Eye (tissue), 1 donor: ENCODE measurements around the gene CTXND2.
"Not testable (repeated sequence)": the region's sequence is repeated elsewhere in the genome, so short reads cannot be mapped to it uniquely, and the experiment has no call there.

Source experiments
- DNase-seq: peaks from one replicate; pipeline ENCODE4 v3.0.0-alpha.2; 2015

The CTXND2 gene

DNA sequence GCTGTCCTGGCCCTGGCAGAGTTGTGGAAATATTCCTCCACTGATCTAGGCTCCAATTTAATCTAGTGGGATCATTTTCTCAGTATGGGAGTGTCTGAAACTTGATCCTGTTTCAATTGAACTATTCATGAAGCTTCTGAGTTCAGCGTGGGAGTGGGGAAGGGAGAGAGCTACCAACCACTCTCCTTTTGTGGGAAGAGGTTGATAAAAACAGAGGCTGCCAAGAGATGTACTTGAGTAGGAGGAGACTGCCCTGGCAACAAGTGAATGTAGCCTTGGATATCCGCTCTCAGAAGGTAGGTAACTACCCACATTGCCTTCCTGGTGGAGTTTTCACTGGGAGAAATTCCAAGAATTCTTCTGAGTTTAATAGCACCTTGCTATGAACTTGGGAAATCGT lies at the start of gene CTXND2:
Gene CTXND2, plus strand, starts transcription at position 119 of the 400 bp plus-strand sequence. CDS start 25,179 bp downstream, outside the sequence.
- no peak for DNase-seq

DNA sequence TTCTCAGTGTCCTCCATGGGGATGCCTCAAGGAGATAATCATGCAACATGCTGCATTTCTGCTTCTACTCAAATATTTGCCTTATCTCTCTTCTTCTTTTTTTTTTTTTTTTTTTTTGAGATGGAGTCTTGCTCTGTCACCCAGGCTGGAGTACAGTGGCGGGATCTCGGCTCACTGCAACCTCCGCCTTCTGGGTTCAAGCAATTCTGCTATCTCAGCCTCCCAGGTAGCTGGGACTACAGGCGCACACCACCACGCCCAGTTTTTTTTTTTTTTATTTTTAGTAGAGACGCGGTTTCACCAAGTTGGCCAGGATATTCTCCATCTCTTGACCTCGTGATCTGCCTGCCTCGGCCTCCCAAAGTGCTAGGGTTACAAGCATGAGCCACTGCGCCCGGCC lies 46.1 kb upstream of the CTXND2 start:
- DNase-seq, result not testable (repeated sequence)

DNA sequence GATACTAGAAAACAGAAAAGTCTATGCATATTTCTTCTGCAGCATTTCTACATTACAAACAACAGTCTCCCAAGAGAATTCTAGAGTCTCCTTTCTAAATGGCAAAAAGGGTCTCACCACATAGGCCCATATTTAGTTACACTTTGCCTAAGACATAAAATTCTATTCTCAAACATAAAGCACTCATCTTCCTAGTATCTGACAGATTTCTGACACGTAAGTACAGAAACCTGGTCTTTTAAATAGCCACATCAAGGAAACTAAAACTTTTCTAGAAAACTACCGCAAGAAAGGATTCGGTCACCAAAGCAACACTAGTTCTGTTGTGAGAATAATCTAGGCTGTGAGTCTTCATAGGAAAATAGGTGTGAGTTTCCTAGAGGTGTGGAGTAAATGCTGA lies 45.3 kb upstream of the CTXND2 start:
- no peak for DNase-seq

DNA sequence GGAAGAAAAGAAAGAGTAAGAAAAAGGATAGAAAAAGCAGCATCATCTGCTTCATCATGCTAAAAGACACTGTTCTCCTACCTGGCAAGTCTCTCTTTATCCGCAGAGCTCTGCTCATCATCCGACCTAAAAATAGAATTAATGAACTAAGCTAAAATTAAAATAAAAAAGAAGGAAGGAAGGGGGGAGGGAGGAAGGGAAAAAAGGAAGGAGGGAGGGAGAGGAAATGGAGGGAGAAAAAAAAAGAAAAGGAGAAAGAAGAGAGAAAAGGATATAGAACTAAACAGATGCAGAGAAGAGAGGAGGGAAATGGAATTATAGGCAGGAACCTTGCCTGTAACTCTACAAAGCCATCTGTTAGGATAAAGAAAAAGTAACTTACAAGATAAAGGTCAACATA lies 44.6 kb upstream of the CTXND2 start:
- no peak for DNase-seq

DNA sequence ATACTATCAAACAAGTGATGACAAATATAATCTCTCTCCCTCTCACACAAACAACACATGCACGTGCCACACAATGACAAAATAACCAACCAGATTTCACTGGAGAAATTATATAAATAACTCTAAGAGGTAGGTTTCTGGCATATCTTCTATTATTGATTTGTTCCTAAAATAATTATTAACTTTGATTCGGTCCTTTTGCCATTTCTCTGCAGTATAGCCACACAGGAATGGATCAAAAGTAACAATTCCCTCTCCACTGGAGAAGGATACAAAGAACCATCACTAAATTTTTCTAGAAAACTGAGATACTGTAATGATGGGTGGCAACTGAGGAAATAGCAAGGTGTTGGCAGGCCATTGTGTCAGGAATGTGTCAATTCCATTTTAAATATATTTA lies 44.0 kb upstream of the CTXND2 start:
- DNase-seq, result no peak

DNA sequence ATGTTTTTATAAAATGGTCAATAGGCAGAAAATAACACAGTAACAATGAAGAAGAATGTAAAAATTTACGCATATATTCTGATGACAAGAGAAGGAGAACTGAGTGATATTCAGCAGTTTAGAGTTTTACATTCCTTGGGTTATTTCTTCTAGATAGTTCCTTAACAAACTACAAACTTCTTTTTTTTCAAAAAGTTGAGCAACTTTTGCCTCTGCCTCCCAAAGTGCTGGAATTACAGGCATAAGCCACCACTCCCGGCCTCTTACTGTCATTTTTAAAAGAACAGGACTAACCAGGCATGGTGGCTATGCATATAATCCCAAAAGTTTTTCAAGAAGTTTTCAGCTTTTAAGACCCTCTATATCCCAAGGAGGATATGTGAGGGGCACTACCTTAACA lies 43.5 kb upstream of the CTXND2 start:
- no peak for DNase-seq

DNA sequence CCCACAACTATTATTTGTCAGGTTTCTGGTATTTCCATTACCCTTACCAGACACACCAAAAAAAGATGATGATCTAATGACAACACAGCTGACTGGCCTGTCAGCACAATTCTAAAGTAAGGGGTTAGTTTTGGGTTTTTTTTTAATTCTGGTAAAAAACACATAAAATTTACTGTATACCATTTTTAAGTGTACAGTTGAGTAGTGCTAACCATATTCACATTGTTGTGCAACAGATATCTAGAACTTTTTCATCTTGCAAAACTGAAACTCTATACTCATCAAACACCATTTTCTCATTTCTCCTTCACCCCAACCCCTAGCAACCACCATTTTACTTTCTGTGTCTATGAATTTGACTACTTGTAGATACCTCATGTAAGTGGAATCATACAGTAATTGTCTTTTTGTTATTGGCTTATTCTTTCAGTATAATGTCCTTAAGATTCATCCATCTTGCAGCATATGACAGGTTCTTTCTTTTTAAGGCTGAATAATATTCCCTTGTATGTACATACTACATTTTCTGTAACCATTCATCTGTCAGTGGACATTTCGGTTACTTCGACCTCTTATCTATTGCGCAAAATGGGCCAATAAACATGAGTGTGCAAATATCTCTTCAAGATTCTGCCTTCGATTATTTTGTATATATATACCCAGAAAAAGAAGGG lies 40.3 kb upstream of the CTXND2 start:
- no peak for DNase-seq

DNA sequence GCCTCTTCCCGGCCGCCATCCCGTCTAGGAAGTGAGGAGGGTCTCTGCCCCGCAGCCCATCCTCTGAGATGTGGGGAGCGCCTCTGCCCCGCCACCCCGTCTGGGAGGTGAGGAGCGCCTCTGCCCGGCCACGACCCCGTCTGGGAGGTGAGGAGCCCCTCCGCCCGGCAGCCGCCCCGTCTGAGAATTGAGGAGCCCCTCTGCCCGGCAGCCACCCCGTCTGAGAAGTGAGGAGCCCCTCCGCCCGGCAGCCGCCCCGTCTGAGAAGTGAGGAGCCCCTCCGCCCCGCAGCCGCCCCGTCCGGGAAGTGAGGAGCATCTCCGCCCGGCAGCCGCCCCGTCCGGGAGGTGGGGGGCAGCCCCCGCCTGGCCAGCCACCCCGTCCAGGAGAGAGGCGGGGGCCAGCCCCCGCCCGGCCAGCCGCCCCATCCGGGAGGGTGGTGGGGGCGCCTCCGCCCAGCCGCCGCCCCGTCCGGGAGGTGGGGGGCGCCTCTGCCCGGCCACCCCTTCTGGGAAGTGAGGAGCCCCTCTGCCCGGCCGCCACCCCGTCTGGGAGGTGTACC lies 36.1 kb upstream of the CTXND2 start:
- DNase-seq, result not testable (repeated sequence)

DNA sequence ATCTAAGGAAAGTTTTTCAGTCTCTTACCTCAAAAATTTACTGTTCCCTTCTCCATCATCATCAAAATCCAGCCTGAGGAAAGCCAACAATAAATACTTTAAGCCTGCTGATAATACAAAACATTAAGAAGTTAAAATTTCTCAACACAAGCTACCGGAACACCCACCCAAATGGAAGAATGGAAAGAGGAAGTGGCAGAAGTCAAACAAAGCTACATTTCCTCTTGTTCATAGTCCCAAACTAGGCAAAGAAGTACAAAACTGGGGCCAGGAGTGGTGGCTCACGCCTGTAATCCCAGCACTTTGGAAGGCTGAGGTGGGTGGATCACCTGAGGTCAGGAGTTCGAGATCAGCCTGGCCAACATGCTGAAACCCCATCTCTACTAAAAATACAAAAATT lies 34.2 kb upstream of the CTXND2 start:
- DNase-seq, result not testable (repeated sequence)

DNA sequence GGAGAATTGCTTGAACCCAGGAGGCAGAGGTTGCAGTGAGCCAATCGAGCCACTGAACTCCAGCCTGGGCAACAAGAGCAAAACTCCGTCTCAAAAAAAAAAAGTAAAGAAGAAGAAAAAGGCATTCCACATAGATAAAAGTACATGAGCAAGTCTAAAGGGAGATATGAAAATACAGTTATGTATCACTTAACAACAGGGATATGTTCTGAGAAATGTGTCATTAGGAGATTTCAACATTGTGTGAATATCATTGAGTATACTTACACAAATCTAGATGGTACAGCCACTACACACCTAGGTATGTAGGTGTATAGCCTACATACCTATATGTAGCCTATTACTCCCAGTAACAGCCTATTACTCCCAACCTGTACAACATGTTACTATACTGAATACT lies 23.2 kb upstream of the CTXND2 start:
- no peak for DNase-seq

DNA sequence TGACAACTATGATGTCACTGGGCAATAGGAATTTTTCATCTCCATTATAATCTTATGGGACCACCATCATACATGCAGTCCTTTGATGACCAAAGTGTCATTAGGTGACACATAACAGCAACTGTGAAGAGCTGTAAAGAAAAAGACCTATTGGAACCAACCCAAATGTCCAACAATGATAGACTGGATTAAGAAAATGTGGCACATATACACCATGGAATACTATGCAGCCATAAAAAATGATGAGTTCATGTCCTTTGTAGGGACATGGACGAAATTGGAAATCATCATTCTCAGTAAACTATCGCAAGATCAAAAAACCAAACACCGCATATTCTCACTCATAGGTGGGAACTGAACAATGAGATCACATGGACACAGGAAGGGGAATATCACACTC lies 22.7 kb upstream of the CTXND2 start:
- not testable (repeated sequence) for DNase-seq

DNA sequence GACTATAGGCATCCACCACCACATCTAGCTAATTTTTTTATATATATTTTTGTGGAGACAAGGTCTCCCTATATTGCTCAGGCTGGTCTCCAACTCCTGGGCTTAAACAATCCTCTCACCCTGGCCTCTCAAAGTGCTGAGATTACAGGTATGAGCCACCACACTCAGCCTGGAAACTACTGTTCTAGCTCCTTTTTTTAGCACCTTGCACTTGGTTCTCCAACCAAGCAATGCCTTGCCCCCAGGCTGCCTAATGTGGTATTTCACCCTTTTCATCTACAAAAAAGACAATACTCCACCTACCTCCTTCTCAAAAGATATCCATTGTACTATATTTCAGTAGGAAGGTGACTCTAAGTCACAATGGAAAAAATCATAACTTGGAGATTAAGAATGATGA lies 17.3 kb upstream of the CTXND2 start:
- DNase-seq, result no peak

DNA sequence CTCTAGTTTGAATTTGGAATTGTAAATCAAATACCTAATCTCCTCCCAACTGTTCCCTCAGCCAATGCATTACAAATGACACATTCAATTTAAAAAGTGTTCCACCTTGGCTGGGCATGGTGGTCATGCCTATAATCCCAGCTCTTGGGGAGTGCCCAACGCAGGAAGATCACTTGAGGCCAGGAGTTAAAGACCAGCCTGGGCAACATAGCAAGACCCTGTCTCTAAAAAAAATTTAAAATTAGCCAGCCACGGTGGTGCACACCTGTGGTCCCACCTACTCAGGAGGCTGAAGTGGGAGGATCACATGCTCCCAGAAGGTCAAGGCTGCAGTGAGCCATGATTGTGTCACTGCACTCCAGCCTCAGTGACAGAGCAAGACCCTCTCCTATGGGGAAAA lies 14.4 kb upstream of the CTXND2 start:
- no peak for DNase-seq

DNA sequence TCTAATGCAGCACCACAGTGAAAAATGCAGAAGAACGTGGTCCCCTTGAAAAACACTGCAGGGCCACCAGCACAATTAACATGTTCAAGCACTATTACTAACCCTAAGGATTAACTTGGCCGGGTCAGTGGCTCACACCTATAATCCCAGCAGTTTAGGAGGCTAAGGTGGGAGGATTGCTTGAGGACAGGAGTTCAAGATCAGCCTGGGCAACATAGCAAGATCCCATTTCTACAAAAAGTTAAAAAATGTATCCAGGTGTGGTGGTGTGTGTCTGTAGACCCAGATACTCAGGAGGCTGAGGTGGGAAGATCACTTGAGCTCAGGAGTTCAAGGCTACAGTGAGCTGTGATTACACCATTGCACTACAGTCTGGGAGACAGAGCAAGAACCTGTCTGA lies 13.4 kb upstream of the CTXND2 start:
- DNase-seq, result no peak

DNA sequence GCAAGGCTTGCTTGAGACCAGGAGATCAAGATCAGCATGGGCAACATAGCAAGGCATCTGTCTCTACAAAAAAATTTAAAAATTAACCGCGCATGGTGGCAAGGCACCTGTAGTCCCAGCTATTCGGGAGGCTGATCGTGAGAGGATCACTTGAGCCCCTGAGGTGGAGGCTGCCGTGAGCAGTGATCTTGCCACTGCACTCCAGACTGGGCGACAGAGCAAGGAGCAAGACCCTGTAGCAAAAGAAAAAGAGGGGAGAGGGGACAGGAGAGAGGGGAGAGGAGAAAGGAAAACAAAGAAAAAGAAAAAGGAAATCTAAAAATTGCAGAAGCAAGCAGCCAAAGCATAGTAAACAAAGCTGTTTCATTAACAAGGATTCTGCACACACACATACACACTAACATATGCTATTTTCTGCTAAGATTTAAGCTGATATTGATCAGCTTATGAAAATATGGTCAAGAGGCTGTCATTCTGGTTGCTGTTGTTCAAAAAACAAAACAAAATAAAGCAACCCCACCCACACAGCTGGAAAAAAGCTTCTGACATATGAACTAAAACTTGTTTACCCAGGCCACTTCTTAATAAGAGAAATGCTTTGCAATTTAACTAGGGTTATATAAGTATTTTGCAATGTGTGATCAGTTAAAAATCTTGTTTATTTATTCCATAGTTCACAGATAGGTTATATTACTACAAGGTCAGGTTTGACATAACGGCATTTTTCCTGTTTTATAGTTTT lies 12.3 kb upstream of the CTXND2 start:
- DNase-seq, result peak; percentile 24

DNA sequence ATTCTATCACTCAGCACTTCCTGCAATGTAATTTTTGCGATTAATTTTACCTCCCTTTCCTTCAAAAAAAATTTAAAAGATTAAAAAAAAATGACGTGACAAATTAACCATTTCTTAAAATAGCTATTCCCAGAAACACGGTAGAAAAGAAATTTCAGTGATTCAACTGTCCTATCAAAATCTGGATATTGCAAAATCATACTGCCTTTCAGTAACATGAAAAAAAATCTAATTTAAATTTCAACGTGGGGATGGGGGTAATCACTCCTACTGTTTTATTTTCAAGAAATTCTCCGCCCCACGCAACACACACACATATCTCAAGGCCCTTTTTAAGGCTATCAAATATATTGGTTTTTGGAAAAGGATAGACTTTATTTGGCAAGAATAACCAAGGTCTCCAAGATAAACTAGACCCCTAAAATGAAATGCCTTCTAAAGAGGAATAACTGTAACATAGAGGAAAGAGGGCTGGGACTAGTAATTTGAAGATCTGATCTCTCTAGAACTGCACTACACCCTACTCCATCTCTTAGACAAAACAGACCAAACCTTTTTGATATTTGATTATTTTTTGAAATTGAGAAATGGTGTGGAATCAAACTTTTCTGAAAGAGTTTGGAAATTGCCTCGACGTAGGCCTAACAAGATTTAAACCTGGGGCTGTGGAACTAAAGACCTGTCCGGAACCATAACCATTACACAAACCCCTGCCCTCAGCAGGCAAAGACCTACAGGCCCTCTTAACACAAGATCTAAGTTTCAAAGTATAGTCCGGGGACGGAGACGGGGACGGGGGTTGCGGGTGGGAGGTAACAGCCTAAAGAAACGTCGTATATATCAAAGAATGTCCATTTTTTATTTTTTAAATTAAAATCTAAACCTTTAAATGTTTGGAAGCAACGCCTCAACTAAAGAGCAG lies 11.5 kb upstream of the CTXND2 start:
- no peak for DNase-seq

DNA sequence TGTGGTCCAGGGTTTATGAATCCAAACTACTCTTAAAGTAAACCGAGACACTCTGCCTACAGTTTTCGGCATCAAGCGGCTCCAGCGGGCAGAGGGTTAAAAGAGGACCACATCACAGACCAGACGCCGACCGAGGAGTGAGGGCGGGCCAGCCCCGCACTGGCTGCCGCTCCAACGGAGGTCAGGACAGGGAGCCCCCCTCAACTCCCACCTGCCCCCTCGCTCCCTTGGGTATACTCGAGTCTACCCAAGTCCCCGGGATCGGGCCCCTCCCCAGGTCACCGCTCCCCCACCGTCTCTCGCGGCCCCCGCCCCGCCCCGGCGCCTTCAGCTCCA lies 10.8 kb upstream of the CTXND2 start:
- DNase-seq, result peak; percentile 92

DNA sequence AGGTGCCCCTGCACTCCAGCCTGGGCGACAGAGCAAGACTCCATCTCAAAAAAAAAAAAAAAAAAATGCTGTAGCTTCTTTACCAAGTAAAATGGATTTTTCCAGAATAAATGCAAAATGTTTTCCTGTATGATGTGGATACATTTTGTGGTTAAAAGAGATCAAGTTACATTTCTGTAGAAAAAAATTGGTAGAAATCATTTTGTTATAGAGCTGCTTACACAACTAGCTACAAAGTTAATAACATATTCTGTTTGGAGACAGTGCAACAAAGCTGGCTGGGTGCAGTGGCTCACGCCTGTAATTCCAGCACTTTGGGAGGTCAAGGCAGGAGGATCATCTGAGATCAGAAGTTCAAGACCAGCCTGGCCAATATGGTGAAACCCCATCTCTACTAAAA lies 8.0 kb upstream of the CTXND2 start:
- DNase-seq, result not testable (repeated sequence)

DNA sequence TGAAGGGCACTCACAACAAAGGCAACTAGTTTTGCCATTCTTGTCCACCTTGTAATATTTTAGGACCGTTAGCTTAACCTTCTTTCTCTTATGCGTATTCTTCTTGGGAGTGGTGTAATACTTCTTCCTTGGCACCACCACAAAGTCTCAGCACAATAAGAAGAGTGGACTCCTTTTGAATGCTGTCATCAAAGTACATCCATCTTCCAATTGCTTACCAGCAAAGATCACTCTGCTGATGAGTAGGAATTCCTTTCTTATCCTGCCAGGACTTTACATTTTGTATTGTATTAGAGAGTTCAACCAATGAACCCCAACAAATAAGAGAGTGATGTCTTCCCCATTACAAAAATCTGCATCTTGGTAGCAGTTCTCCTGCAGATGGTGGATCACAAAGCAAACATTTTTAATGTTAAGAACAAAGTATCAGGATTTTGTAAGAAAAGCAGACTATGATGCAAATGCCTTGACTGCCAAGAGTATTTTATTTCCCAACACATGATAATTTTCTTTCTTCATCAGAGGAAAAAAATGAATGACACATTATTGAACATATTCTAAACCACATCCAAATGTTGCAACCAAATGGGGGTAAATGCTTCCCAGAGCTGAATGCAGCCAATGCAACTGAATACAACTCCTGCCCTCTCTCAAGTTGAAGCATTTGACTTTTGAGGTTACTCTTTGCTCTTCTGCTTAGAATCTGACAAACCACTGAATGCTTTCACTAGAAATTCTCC lies 5.4 kb upstream of the CTXND2 start:
- DNase-seq, result peak; percentile 18

DNA sequence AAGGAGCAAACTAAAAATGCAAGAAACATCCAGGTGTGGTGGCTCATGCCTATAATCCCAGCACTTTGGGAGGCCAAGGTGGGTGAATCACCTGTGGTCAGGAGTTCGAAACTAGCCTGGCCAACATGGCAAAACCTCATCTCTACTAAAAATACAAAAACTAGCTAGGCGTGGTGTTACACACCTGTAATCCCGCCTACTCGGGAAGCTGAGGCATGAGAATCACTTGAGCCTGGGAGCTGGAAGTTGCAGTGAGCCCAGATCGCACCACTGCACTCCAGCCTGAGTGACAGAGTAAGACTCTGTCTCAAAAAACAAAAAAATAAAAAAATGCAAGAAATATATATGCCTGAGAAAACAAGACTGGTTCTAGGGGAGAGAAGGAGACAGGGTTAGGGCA lies 3.8 kb upstream of the CTXND2 start:
- DNase-seq, result not testable (repeated sequence)

DNA sequence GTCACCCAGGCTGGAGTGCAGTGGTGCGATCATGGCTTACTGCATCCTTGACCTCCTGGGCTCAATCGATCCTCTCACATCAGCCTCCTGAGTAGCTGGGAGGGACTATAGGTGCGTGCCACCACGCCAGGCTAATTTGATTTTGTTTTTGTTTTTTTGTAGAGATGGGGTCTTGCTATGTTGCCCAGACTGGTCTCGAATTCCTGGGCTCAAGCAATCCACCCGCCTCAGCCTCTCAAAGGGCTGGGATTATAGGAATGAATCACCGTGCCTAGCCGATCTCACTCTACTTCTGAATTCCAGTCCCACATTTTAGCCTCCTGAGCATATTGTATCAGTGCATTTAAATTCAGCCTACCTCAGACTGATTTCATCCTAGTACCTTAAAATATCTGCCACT lies 1.8 kb downstream of the CTXND2 start:
- no peak for DNase-seq

DNA sequence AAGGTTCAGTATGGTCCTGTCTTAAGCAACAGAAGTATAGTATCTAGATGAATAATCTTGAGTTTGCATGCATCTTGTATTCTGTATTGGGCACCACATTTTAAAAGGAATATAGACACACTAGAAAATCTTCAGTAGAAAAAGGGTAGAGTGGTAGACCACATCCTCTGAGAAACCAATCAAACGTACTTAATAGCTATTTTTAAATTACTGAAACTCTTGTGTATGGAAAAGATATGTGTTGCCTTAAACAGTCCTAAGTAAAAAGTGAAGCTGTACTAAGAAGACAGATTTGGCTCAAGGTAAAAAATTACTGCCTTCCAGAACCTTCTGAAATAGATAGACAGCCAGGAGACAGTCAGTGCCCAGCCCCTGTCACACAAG lies 3.1 kb downstream of the CTXND2 start:
- no peak for DNase-seq
